ENCODE results near the gene PLEKHB2. TPM values are rescaled to one million over a fixed set of nuclear protein-coding genes. Genes with fewer than 3 reads are reported as not detected.

PLEKHB2 gene
- total RNA-seq, 1 experiment from 2014 or later, result 94.8 TPM

Other genes starting within 250 kb of the PLEKHB2 start
- 94.5 TPM for gene FAM168B, start 11.9 kb upstream of the PLEKHB2 start, total RNA-seq (2021; ENCODE audit: unreplicated experiment)
- 1.9 TPM for gene POTEE, start 104.2 kb downstream of the PLEKHB2 start, total RNA-seq (2021; ENCODE audit: unreplicated experiment)